HG03460 (cell line): ENCODE results near the gene ISLR.

Experiments
- ATAC-seq: cut with Tn5 transposase; IDR thresholded peaks from one replicate; pipeline ENCODE4 v1.9.1; 2021; ENCODE audit not compliant: unreplicated experiment

Gene ISLR

GRCh38 chr15:74209997-74210671 lies 36.6 kb downstream of the ISLR start:
- no peak for ATAC-seq

- ATAC-seq = no peak
Measured at GRCh38 chr15:74210729-74211128, 37.2 kb downstream of the ISLR start.

- no peak for ATAC-seq
Measured at GRCh38 chr15:74211656-74212055, 38.1 kb downstream of the ISLR start.

GRCh38 chr15:74212494-74212893 lies 39.0 kb downstream of the ISLR start:
- ATAC-seq = no peak

GRCh38 chr15:74213858-74214284 lies 40.4 kb downstream of the ISLR start:
- ATAC-seq = no peak

GRCh38 chr15:74214324-74215021 lies 41.0 kb downstream of the ISLR start:
- ATAC-seq = no peak

GRCh38 chr15:74215958-74216357 lies 42.4 kb downstream of the ISLR start:
- no peak for ATAC-seq

- no peak for ATAC-seq
Measured at GRCh38 chr15:74216949-74217348, 43.4 kb downstream of the ISLR start.

GRCh38 chr15:74217907-74218885 lies 44.7 kb downstream of the ISLR start:
- no peak for ATAC-seq

- no peak for ATAC-seq
Measured at GRCh38 chr15:74220475-74221248, 47.2 kb downstream of the ISLR start.

- no peak for ATAC-seq
Measured at GRCh38 chr15:74221399-74222239, 48.1 kb downstream of the ISLR start.

GRCh38 chr15:74222240-74223119 lies 49.0 kb downstream of the ISLR start:
- ATAC-seq = no peak

GRCh38 chr15:74225928-74226327 lies 52.4 kb downstream of the ISLR start:
- no peak for ATAC-seq
